Neural progenitor cell (in vitro differentiated cells): ENCODE data around the gene RARG. TPM values are rescaled to one million over a fixed set of nuclear protein-coding genes. Genes with fewer than 3 reads are reported as not detected.
"Not testable (repeated sequence)": the region's sequence is repeated elsewhere in the genome, so short reads cannot be mapped to it uniquely, and the experiment has no call there.

Source experiments
- DNase-seq: peaks from one replicate; pipeline ENCODE4 v3.0.0-alpha.2; 2016; ENCODE audit warnings: low spot score
- H2AFZ ChIP-seq: fragments of 200-600 bp; sonication (generic); replicated peaks from 2 replicates; pipeline ENCODE4 v1.6.1; 2016; ENCODE audit warnings: antibody characterized with exemption
- H3F3A ChIP-seq: fragments of 200-600 bp; sonication (generic); 2 replicates; pipeline ENCODE4 v1.6.1; 2016; ENCODE audit warnings: antibody characterized with exemption, low read depth
- H3K27ac ChIP-seq: fragments of 200-600 bp; sonication (generic); 2 replicates; pipeline ENCODE4 v1.5.1; 2016; ENCODE audit warnings: mild to moderate bottlenecking
- H3K27me3 ChIP-seq: fragments of 200-600 bp; sonication (generic); 2 replicates; pipeline ENCODE4 v1.6.1; 2016; ENCODE audit warnings: mild to moderate bottlenecking, moderate library complexity
- H3K36me3 ChIP-seq: fragments of 200-600 bp; sonication (generic); 2 replicates; pipeline ENCODE4 v1.5.1; 2016
- H3K4me1 ChIP-seq: fragments of 200-600 bp; sonication (generic); 2 replicates; pipeline ENCODE4 v1.6.1; 2016; ENCODE audit warnings: mixed run types
- H3K4me2 ChIP-seq: fragments of 200-600 bp; sonication (generic); 2 replicates; pipeline ENCODE4 v1.6.1; 2016
- H3K4me3 ChIP-seq: fragments of 200-600 bp; sonication (generic); 2 replicates; pipeline ENCODE4 v1.5.1; 2016
- H3K79me2 ChIP-seq: fragments of 200-600 bp; sonication (generic); 2 replicates; pipeline ENCODE4 v1.6.1; 2016; ENCODE audit warnings: low read depth
- H3K9ac ChIP-seq: fragments of 200-600 bp; sonication (generic); 2 replicates; pipeline ENCODE4 v1.6.1; 2016
- H3K9me3 ChIP-seq: fragments of 200-600 bp; sonication (generic); 2 replicates; pipeline ENCODE4 v1.5.1; 2016; ENCODE audit warnings: low read depth
- H4K20me1 ChIP-seq: fragments of 200-600 bp; sonication (generic); 2 replicates; pipeline ENCODE4 v1.6.1; 2016; ENCODE audit warnings: low read depth
- H3K27ac Mint-ChIP-seq: 3 replicates; pipeline ENCODE4 v1.8.0; 2021; ENCODE audit warnings: mixed read lengths
- H3K27me3 Mint-ChIP-seq: 2 replicates; pipeline ENCODE4 v1.8.0; 2022; ENCODE audit warnings: low read depth, mild to moderate bottlenecking, inconsistent platforms, moderate library complexity, mixed read lengths; ENCODE audit not compliant: insufficient read depth
- H3K36me3 Mint-ChIP-seq: 3 replicates; pipeline ENCODE4 v1.8.0; 2021; ENCODE audit warnings: mixed read lengths
- H3K4me1 Mint-ChIP-seq: 3 replicates; pipeline ENCODE4 v1.8.0; 2021; ENCODE audit warnings: mixed read lengths
- H3K4me3 Mint-ChIP-seq: 3 replicates; pipeline ENCODE4 v1.8.0; 2021; ENCODE audit warnings: mild to moderate bottlenecking, moderate library complexity, mixed read lengths
- H3K9me3 Mint-ChIP-seq: 3 replicates; pipeline ENCODE4 v1.8.0; 2020; ENCODE audit warnings: mixed read lengths
- CTCF ChIP-seq: fragments of 200-600 bp; sonication (generic); IDR thresholded peaks from 2 replicates; pipeline ENCODE4 v1.5.1; 2017; ENCODE audit warnings: antibody characterized with exemption, mild to moderate bottlenecking
- EZH2 ChIP-seq: fragments of 200-600 bp; sonication (generic); IDR thresholded peaks from 2 replicates; pipeline ENCODE4 v1.6.1; 2017; ENCODE audit warnings: antibody characterized with exemption, mild to moderate bottlenecking, moderate library complexity
- EZH2phosphoT487 ChIP-seq: fragments of 200-600 bp; sonication (generic); IDR thresholded peaks from 2 replicates; pipeline ENCODE4 v1.6.1; 2017; ENCODE audit warnings: antibody characterized with exemption
- total RNA-seq: library from RNA; depleted of rRNA; stranded (reverse); fragments of >200 nt; gene quantifications from 2 replicates; pipeline ENCODE4 v1.2.3, GENCODE V29; 2015; ENCODE audit warnings: low replicate concordance

The RARG gene
- total RNA-seq, 1 donor from 2014 or later = 17.0 TPM

- H3K36me3 ChIP-seq = no peaks in the 10 kb centered on the region
- H3K9me3 ChIP-seq = no peaks in the 10 kb centered on the region
- peaks cover 3% of the 10 kb centered on the region for H4K20me1 ChIP-seq
- H3K27me3 ChIP-seq = peaks cover 23% of the 10 kb centered on the region
- no peak overlapping the region for H3K4me3 ChIP-seq
- H3K79me2 ChIP-seq = no peaks in the 10 kb centered on the region
- peaks cover 4% of the 10 kb centered on the region for H3F3A ChIP-seq
- H3K27ac ChIP-seq = no peak overlapping the region
- H3K36me3 Mint-ChIP-seq = peaks cover 3% of the 10 kb centered on the region
- H3K4me2 ChIP-seq = no peak overlapping the region
- H3K9ac ChIP-seq = no peak overlapping the region
- H3K4me1 ChIP-seq = peaks cover under 1% of the 10 kb centered on the region
- DNase-seq = no peak
- H2AFZ ChIP-seq = no peak overlapping the region
- H3K4me3 Mint-ChIP-seq = no peak overlapping the region
- H3K4me1 Mint-ChIP-seq = peaks cover under 1% of the 10 kb centered on the region
- H3K27me3 Mint-ChIP-seq = peaks cover 6% of the 10 kb centered on the region
- no peaks in the 10 kb centered on the region for H3K9me3 Mint-ChIP-seq
- no peak for TF ChIP-seq CTCF
- no peak overlapping the region for H3K27ac Mint-ChIP-seq
Measured at GRCh38 chr12:53169644-53170043, 62.4 kb downstream of the RARG start.

GRCh38 chr12:53166837-53167236 is 65.2 kb downstream of the RARG start:
- H3F3A ChIP-seq = no peaks in the 10 kb centered on the region
- no peak overlapping the region for H3K27ac Mint-ChIP-seq
- no peak overlapping the region for H3K27ac ChIP-seq
- no peaks in the 10 kb centered on the region for H3K79me2 ChIP-seq
- H3K9me3 ChIP-seq = no peaks in the 10 kb centered on the region
- no peaks in the 10 kb centered on the region for H3K9me3 Mint-ChIP-seq
- H3K36me3 ChIP-seq = no peaks in the 10 kb centered on the region
- no peaks in the 10 kb centered on the region for H3K4me1 Mint-ChIP-seq
- no peaks in the 10 kb centered on the region for H3K4me1 ChIP-seq
- H3K36me3 Mint-ChIP-seq = peaks cover 3% of the 10 kb centered on the region
- no peaks in the 10 kb centered on the region for H4K20me1 ChIP-seq
- DNase-seq = no peak
- no peak overlapping the region for H3K4me2 ChIP-seq
- TF ChIP-seq EZH2 = no peak
- no peak for TF ChIP-seq EZH2phosphoT487
- TF ChIP-seq CTCF = no peak
- H3K27me3 ChIP-seq = no peaks in the 10 kb centered on the region
- no peak overlapping the region for H3K9ac ChIP-seq
- no peak overlapping the region for H2AFZ ChIP-seq
- no peaks in the 10 kb centered on the region for H3K27me3 Mint-ChIP-seq
- no peak overlapping the region for H3K4me3 Mint-ChIP-seq
- H3K4me3 ChIP-seq = no peak overlapping the region

GRCh38 chr12:53163008-53163407 is 69.0 kb downstream of the RARG start:
- H3K4me3 ChIP-seq, H3K4me1 ChIP-seq, H3K9me3 ChIP-seq, DNase-seq, H3K4me1 Mint-ChIP-seq, H3K27me3 Mint-ChIP-seq, H3K9me3 Mint-ChIP-seq, H3K36me3 ChIP-seq, H3K4me3 Mint-ChIP-seq, H3K27me3 ChIP-seq, H3K27ac Mint-ChIP-seq, H2AFZ ChIP-seq, H3K9ac ChIP-seq, H3F3A ChIP-seq, H3K4me2 ChIP-seq, H3K36me3 Mint-ChIP-seq, H3K79me2 ChIP-seq, H3K27ac ChIP-seq, H4K20me1 ChIP-seq: not testable (repeated sequence)

- Histone ChIP-seq H3K27me3 (no peaks in the 10 kb centered on the region), H3K79me2 (no peaks in the 10 kb centered on the region), H3K4me2 (no peak overlapping the region), H3K36me3 (no peaks in the 10 kb centered on the region), H2AFZ (no peak overlapping the region), H3K27ac (no peak overlapping the region), H3K9me3 (no peaks in the 10 kb centered on the region), H3F3A (peaks cover 5% of the 10 kb centered on the region), H4K20me1 (no peaks in the 10 kb centered on the region), H3K9ac (no peak overlapping the region), H3K4me1 (peaks cover 4% of the 10 kb centered on the region), H3K4me3 (no peak overlapping the region)
- TF ChIP-seq EZH2 (no peak), EZH2phosphoT487 (no peak), CTCF (no peak)
- Mint-ChIP-seq H3K27me3 (no peaks in the 10 kb centered on the region), H3K9me3 (no peaks in the 10 kb centered on the region), H3K4me3 (no peak overlapping the region), H3K36me3 (no peaks in the 10 kb centered on the region), H3K27ac (no peak overlapping the region), H3K4me1 (peaks cover 7% of the 10 kb centered on the region)
- no peak for DNase-seq
Measured at GRCh38 chr12:53161119-53161911, 70.7 kb downstream of the RARG start.
